EH (cell line): Measurements from ENCODE around the gene PKIG.

Source experiments
- DNase-seq: peaks from one replicate; pipeline ENCODE4 v3.0.0-alpha.2; 2015; ENCODE audit warnings: low read depth

PKIG gene

GRCh38 chr20:44596876-44597275 lies 14.5 kb downstream of the PKIG start:
- no peak for DNase-seq

GRCh38 chr20:44597516-44597915 lies 15.1 kb downstream of the PKIG start:
- DNase-seq: no peak

- DNase-seq: no peak
Observed at GRCh38 chr20:44597930-44598329, 15.6 kb downstream of the PKIG start.

- peak; percentile 42 for DNase-seq
Observed at GRCh38 chr20:44598423-44599305, 16.3 kb downstream of the PKIG start.

- no peak for DNase-seq
Observed at GRCh38 chr20:44599715-44600114, 17.3 kb downstream of the PKIG start.

- no peak for DNase-seq
Observed at GRCh38 chr20:44600301-44600700, 17.9 kb downstream of the PKIG start.

GRCh38 chr20:44600758-44601201 lies 18.4 kb downstream of the PKIG start:
- no peak for DNase-seq

- no peak for DNase-seq
Observed at GRCh38 chr20:44601236-44601671, 18.9 kb downstream of the PKIG start.

GRCh38 chr20:44601801-44602204 lies 19.4 kb downstream of the PKIG start:
- peak; percentile 83 for DNase-seq

GRCh38 chr20:44603327-44603726 lies 20.9 kb downstream of the PKIG start:
- no peak for DNase-seq

GRCh38 chr20:44606725-44607441 lies 24.5 kb downstream of the PKIG start:
- no peak for DNase-seq

GRCh38 chr20:44609006-44609515 lies 26.7 kb downstream of the PKIG start:
- peak; percentile 16 for DNase-seq

- DNase-seq: peak; percentile 88
Observed at GRCh38 chr20:44609516-44610312, 27.3 kb downstream of the PKIG start.

- DNase-seq: no peak
Observed at GRCh38 chr20:44610313-44610962, 28.1 kb downstream of the PKIG start.

GRCh38 chr20:44613575-44613974 lies 31.2 kb downstream of the PKIG start:
- DNase-seq: no peak

- DNase-seq: no peak
Observed at GRCh38 chr20:44614525-44614924, 32.1 kb downstream of the PKIG start.

GRCh38 chr20:44615169-44615791 lies 32.9 kb downstream of the PKIG start:
- no peak for DNase-seq

- no peak for DNase-seq
Observed at GRCh38 chr20:44615876-44616603, 33.7 kb downstream of the PKIG start.

GRCh38 chr20:44616604-44616964 lies 34.2 kb downstream of the PKIG start:
- no peak for DNase-seq

GRCh38 chr20:44618318-44618731 lies 35.9 kb downstream of the PKIG start:
- DNase-seq: no peak
